BLaER1 treated with 17β-estradiol and CSF1 and Interleukin-3, amounts not matched to agents 10 nM and 100 nM (cell line): Measurements from ENCODE around the gene HIVEP1.
"Not testable (repeated sequence)": the region's sequence is repeated elsewhere in the genome, so short reads cannot be mapped to it uniquely, and the experiment has no call there.

Source experiments
- H3K27ac ChIP-seq, 11 experiments: shearing (Covaris generic); formaldehyde crosslinking; 2 replicates each; pipeline ENCODE4 v1.8.1; 2022
- H3K27me3 ChIP-seq, 11 experiments: shearing (Covaris generic); formaldehyde crosslinking; 2 replicates each; pipeline ENCODE4 v1.8.1; 2022
- H3K36me3 ChIP-seq, 11 experiments: shearing (Covaris generic); formaldehyde crosslinking; 2 replicates each; pipeline ENCODE4 v1.8.1; 2022
- H3K4me1 ChIP-seq, 10 experiments: shearing (Covaris generic); formaldehyde crosslinking; 2 replicates each; pipeline ENCODE4 v1.8.1; 2022
- H3K4me2 ChIP-seq, 11 experiments: shearing (Covaris generic); formaldehyde crosslinking; 2 replicates each; pipeline ENCODE4 v1.8.1; 2022
- H3K4me3 ChIP-seq, 10 experiments: shearing (Covaris generic); formaldehyde crosslinking; 2 replicates each; pipeline ENCODE4 v1.8.1; 2022
- H3K9ac ChIP-seq, 11 experiments: shearing (Covaris generic); formaldehyde crosslinking; 2 replicates each; pipeline ENCODE4 v1.8.1; 2022
- H3K9me3 ChIP-seq, 11 experiments: shearing (Covaris generic); formaldehyde crosslinking; replicated peaks in 1 of 11; 2 replicates each; pipeline ENCODE4 v1.8.1; 2022
- H4K20me1 ChIP-seq, 11 experiments: shearing (Covaris generic); formaldehyde crosslinking; 2 replicates each; pipeline ENCODE4 v1.8.1; 2022
- Cebpa-rat ChIP-seq, 11 experiments: shearing (Covaris generic); IDR thresholded peaks; 2 replicates each; pipeline ENCODE4 v1.8.1; 2022

The HIVEP1 gene

DNA sequence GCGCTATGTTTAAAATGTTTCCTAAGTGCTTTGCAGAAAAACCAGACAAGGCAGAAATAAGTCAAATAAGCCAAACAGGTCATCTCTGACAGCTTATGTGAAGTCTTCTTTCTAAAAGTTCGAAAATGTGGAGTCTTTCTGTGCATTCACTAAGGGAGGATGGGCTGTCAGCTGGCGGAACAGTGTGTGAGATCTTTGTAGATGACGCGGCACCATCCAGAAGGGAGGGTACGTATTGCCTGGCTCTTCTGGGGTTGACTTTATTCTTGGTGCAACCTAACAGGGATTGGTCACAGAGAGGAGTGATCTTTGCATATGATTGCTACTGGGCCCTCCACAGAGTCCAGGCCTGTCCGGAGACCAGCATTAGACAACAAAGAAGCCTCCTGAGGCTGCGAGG, 163.5 kb downstream of the HIVEP1 start:
- Histone ChIP-seq H3K4me3 (no peak overlapping the region), H4K20me1 (no peaks in the 10 kb centered on the region), H3K36me3 (no peaks in the 10 kb centered on the region), H3K9me3 (peaks cover 0 to 8% (median 0%) of the 10 kb centered on the region in 11 experiments; a peak in 8 of 22 replicates), H3K9ac (no peak overlapping the region), H3K27ac (no peak overlapping the region), H3K27me3 (no peaks in the 10 kb centered on the region), H3K4me1 (peaks cover 0 to 7% (median 0%) of the 10 kb centered on the region in 10 experiments; a peak in 2 of 20 replicates), H3K4me2 (no peak overlapping the region)
- no peak for TF ChIP-seq Cebpa-rat (IDR thresholded peaks at IDR 0.05)

GRCh38 chr6:12176782-12177181, 164.7 kb downstream of the HIVEP1 start:
- not testable (repeated sequence) for H3K9ac ChIP-seq, H3K4me3 ChIP-seq, H4K20me1 ChIP-seq, H3K27me3 ChIP-seq, H3K4me2 ChIP-seq, H3K4me1 ChIP-seq, H3K27ac ChIP-seq, H3K9me3 ChIP-seq, H3K36me3 ChIP-seq

DNA sequence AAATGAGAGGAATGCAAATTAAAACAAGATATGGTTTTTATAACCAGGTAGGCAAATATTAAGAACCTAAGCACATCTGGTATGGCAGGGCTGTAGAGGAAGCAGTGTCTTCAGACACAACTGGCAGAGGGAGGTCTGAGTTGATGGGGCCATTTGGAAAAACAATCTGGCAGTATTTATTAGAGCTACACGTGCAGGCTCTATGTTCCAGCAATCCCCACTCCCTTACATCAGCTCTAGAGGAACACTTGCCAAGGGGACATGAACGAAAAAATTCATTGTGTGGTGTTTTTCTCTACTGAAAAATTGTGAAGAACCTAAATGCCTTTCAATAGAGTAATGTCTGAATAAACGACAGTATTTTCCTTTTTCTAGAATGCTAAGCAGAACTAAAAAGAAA, 166.4 kb downstream of the HIVEP1 start:
- no peaks in the 10 kb centered on the region for H3K36me3 ChIP-seq

DNA sequence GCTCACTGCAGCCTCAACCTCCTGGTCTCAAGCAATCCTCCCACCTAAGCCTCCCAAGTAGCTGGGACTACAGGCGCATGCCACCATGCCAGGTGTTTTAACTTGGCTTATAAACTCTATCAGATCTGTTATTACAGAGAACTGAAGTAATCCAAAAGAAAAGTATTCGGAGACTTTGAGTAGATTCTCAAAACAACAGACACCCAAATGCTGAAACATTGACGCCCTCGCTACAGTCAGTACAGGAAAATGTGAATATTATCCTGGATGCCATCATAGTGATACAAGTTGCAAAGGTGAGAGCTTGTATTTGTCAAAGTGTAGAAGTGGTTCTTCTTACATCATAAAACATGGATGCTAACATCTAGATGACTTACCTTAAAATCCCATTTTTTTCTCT, 169.4 kb downstream of the HIVEP1 start:
- H3K9ac ChIP-seq: no peak overlapping the region
- no peaks in the 10 kb centered on the region for H3K36me3 ChIP-seq
- no peak overlapping the region for H3K4me3 ChIP-seq
- H4K20me1 ChIP-seq: no peaks in the 10 kb centered on the region
- no peak for TF ChIP-seq Cebpa-rat (IDR thresholded peaks at IDR 0.05)
- H3K4me1 ChIP-seq: no peaks in the 10 kb centered on the region
- no peak overlapping the region for H3K27ac ChIP-seq
- H3K27me3 ChIP-seq: no peaks in the 10 kb centered on the region
- H3K4me2 ChIP-seq: no peak overlapping the region
- peaks cover 0 to 7% (median 0%) of the 10 kb centered on the region in 11 experiments; a peak in 8 of 22 replicates for H3K9me3 ChIP-seq

More for the DNA sequence above, 166.4 kb downstream of the HIVEP1 start:
- no peak for TF ChIP-seq Cebpa-rat (IDR thresholded peaks at IDR 0.05)
- no peaks in the 10 kb centered on the region for H4K20me1 ChIP-seq
- H3K9ac ChIP-seq: no peak overlapping the region
- peaks cover 0 to 8% (median 0%) of the 10 kb centered on the region in 11 experiments; a peak in 8 of 22 replicates for H3K9me3 ChIP-seq
- no peak overlapping the region for H3K4me3 ChIP-seq
- H3K4me2 ChIP-seq: no peak overlapping the region
- no peak overlapping the region for H3K27ac ChIP-seq
- no peaks in the 10 kb centered on the region for H3K4me1 ChIP-seq
- H3K27me3 ChIP-seq: no peaks in the 10 kb centered on the region

DNA sequence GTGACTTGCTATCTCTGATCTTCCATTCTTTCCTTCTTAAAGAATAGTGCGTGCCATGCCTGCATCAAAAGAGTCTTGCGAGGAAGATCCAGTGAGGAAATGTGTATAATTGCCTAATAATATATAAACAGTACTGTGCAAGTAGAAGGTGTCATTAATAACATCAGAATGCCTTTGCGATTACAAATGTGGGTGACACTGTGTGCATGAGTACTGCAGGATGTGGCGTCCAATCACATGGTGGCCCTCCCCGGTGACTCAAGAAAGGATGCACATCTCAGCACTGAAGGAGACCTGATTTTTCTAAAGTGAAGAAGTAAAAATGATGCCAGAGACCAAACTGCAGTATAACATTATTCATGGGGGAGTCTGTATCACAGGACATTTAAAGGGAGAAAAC, 170.6 kb downstream of the HIVEP1 start:
- no peak for TF ChIP-seq Cebpa-rat (IDR thresholded peaks at IDR 0.05)
- Histone ChIP-seq H3K4me2 (no peak overlapping the region), H3K9ac (no peak overlapping the region), H3K27ac (no peak overlapping the region), H3K9me3 (no peaks in the 10 kb centered on the region), H3K36me3 (no peaks in the 10 kb centered on the region), H3K4me3 (no peak overlapping the region), H3K27me3 (no peaks in the 10 kb centered on the region), H3K4me1 (no peaks in the 10 kb centered on the region), H4K20me1 (no peaks in the 10 kb centered on the region)

- no peak overlapping the region for H3K4me3 ChIP-seq
- no peaks in the 10 kb centered on the region for H3K9me3 ChIP-seq
- H3K27me3 ChIP-seq: no peaks in the 10 kb centered on the region
- H3K4me2 ChIP-seq: no peak overlapping the region
- TF ChIP-seq Cebpa-rat (IDR thresholded peaks at IDR 0.05): no peak
- no peak overlapping the region for H3K27ac ChIP-seq
- H3K4me1 ChIP-seq: no peaks in the 10 kb centered on the region
- no peak overlapping the region for H3K9ac ChIP-seq
- no peaks in the 10 kb centered on the region for H4K20me1 ChIP-seq
- H3K36me3 ChIP-seq: no peaks in the 10 kb centered on the region
Measured at GRCh38 chr6:12185081-12185673, 173.1 kb downstream of the HIVEP1 start.

- no peak for TF ChIP-seq Cebpa-rat (IDR thresholded peaks at IDR 0.05)
- Histone ChIP-seq H3K9me3 (no peaks in the 10 kb centered on the region), H3K4me2 (no peak overlapping the region), H3K9ac (no peak overlapping the region), H3K36me3 (no peaks in the 10 kb centered on the region), H3K4me1 (no peaks in the 10 kb centered on the region), H3K27me3 (no peaks in the 10 kb centered on the region), H3K4me3 (no peak overlapping the region), H3K27ac (no peak overlapping the region), H4K20me1 (no peaks in the 10 kb centered on the region)
Measured at GRCh38 chr6:12186528-12186927, 174.4 kb downstream of the HIVEP1 start.

DNA sequence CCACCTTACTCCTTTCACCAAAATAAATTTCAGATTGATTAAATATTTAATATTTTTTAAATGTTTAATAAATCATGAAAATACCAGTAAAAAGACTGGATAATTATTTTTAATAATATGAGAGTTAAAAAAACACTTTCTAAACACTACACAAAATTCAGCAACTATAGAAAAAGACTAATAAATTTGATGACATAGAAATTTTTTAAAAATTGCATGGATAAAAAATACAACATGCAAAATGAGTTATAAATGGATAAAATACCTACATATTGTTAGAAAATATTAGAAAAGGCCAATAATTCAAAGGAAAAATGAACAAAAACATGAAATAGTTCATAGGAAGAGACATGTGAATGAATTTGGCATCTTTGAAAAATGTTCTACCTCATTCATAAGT, 177.0 kb downstream of the HIVEP1 start:
- Histone ChIP-seq H3K36me3 (no peaks in the 10 kb centered on the region), H3K4me3 (no peak overlapping the region), H3K9ac (no peak overlapping the region), H3K27ac (no peak overlapping the region), H3K9me3 (peaks cover 0 to 13% (median 0%) of the 10 kb centered on the region in 11 experiments; a peak in 6 of 22 replicates), H3K27me3 (no peaks in the 10 kb centered on the region), H3K4me1 (no peaks in the 10 kb centered on the region), H4K20me1 (no peaks in the 10 kb centered on the region), H3K4me2 (no peak overlapping the region)
- no peak for TF ChIP-seq Cebpa-rat (IDR thresholded peaks at IDR 0.05)

- no peak for TF ChIP-seq Cebpa-rat (IDR thresholded peaks at IDR 0.05)
- H3K36me3 ChIP-seq: no peaks in the 10 kb centered on the region
- no peaks in the 10 kb centered on the region for H3K27me3 ChIP-seq
- H3K9ac ChIP-seq: no peak overlapping the region
- no peaks in the 10 kb centered on the region for H4K20me1 ChIP-seq
- H3K4me1 ChIP-seq: no peaks in the 10 kb centered on the region
- H3K4me2 ChIP-seq: no peak overlapping the region
- peaks cover 0 to 13% (median 0%) of the 10 kb centered on the region in 11 experiments; a peak in 6 of 22 replicates for H3K9me3 ChIP-seq
- H3K4me3 ChIP-seq: no peak overlapping the region
- H3K27ac ChIP-seq: no peak overlapping the region
Measured at GRCh38 chr6:12189661-12190060, 177.5 kb downstream of the HIVEP1 start.

GRCh38 chr6:12190252-12190651, 178.1 kb downstream of the HIVEP1 start:
- Histone ChIP-seq H3K27ac (no peak overlapping the region), H3K36me3 (no peaks in the 10 kb centered on the region), H3K4me3 (no peak overlapping the region), H3K4me2 (no peak overlapping the region), H3K27me3 (no peaks in the 10 kb centered on the region), H3K9ac (no peak overlapping the region), H4K20me1 (no peaks in the 10 kb centered on the region), H3K9me3 (peaks cover 0 to 13% (median 0%) of the 10 kb centered on the region in 11 experiments; a peak in 6 of 22 replicates), H3K4me1 (no peaks in the 10 kb centered on the region)
- no peak for TF ChIP-seq Cebpa-rat (IDR thresholded peaks at IDR 0.05)
